Measurements from ENCODE around the gene RIPPLY1.
"Not testable (repeated sequence)": the region's sequence is repeated elsewhere in the genome, so short reads cannot be mapped to it uniquely, and the experiment has no call there.

The RIPPLY1 gene

GRCh38 chrX:106906361-106906760, 3.2 kb upstream of the RIPPLY1 start:
- DNase-seq = no peak

GRCh38 chrX:106905064-106905708, 2.0 kb upstream of the RIPPLY1 start:
- DNase-seq = no peak

GRCh38 chrX:106903856-106904528, 851 bp upstream of the RIPPLY1 start:
- no peak for DNase-seq

- DNase-seq = no peak
Measured at GRCh38 chrX:106902684-106903083, 457 bp downstream of the RIPPLY1 start.

- no peak for DNase-seq
Measured at GRCh38 chrX:106901781-106902219, 1.3 kb downstream of the RIPPLY1 start.

GRCh38 chrX:106901341-106901740, 1.8 kb downstream of the RIPPLY1 start:
- no peak for DNase-seq

- DNase-seq = no peak
Measured at GRCh38 chrX:106899841-106900240, 3.3 kb downstream of the RIPPLY1 start.

- no peak for DNase-seq
Measured at GRCh38 chrX:106899276-106899675, 3.9 kb downstream of the RIPPLY1 start.

- DNase-seq = peak; percentile 62
Measured at GRCh38 chrX:106898462-106898861, 4.7 kb downstream of the RIPPLY1 start.

GRCh38 chrX:106897259-106897658, 5.9 kb downstream of the RIPPLY1 start:
- no peak for DNase-seq

- no peak for DNase-seq
Measured at GRCh38 chrX:106894978-106895452, 8.1 kb downstream of the RIPPLY1 start.

GRCh38 chrX:106894392-106894909, 8.7 kb downstream of the RIPPLY1 start:
- DNase-seq = peak; percentile 53

- DNase-seq = no peak
Measured at GRCh38 chrX:106891762-106892460, 11.2 kb downstream of the RIPPLY1 start.

- no peak for DNase-seq
Measured at GRCh38 chrX:106889468-106889867, 13.7 kb downstream of the RIPPLY1 start.

GRCh38 chrX:106875151-106875550, 28.0 kb downstream of the RIPPLY1 start:
- no peak for DNase-seq

- peak; percentile 37 for DNase-seq
Measured at GRCh38 chrX:106874075-106874474, 29.1 kb downstream of the RIPPLY1 start.

- not testable (repeated sequence) for DNase-seq
Measured at GRCh38 chrX:106872796-106873195, 30.3 kb downstream of the RIPPLY1 start.

- no peak for DNase-seq
Measured at GRCh38 chrX:106863697-106864096, 39.4 kb downstream of the RIPPLY1 start.

GRCh38 chrX:106862972-106863688, 40.0 kb downstream of the RIPPLY1 start:
- DNase-seq = peak; percentile 10
